Measurements from ENCODE around the gene OR6K6. TPM values are rescaled to one million over a fixed set of nuclear protein-coding genes. Genes with fewer than 3 reads are reported as not detected.

OR6K6 gene
- polyA plus RNA-seq, 1 of the 3 experiments (the other 2 are of a cell fraction) = not detected

Small RNA genes lying within 50 kb of the gene (small RNA-seq; reads per million reads assigned to genes)
- gene OR2AQ1P = 0 reads per million in 7 experiments

Other genes starting within 250 kb of the OR6K6 start
- not detected in 2 replicates for gene OR6Y1, start 200.3 kb upstream of the OR6K6 start, polyA plus RNA-seq (2012; rRNA removed)
- gene OR6P1, start 184.1 kb upstream of the OR6K6 start, polyA plus RNA-seq (2012; rRNA removed) = not detected in 2 replicates
- not detected in 2 replicates for gene OR10X1, start 174.8 kb upstream of the OR6K6 start, polyA plus RNA-seq (2012; rRNA removed)
- gene OR10Z1, start 149.5 kb upstream of the OR6K6 start, polyA plus RNA-seq (2012; rRNA removed) = not detected in 2 replicates
- gene SPTA1, start 68.0 kb upstream of the OR6K6 start, polyA plus RNA-seq (2012; rRNA removed) = not detected in 2 replicates
- gene OR6K2, start 54.1 kb upstream of the OR6K6 start, polyA plus RNA-seq (2012; rRNA removed) = not detected in 2 replicates
- gene OR6K3, start 34.0 kb upstream of the OR6K6 start, polyA plus RNA-seq (2012; rRNA removed) = not detected in 2 replicates
- gene OR6N1, start 17.5 kb downstream of the OR6K6 start, polyA plus RNA-seq (2012; rRNA removed) = not detected in 2 replicates
- not detected in 2 replicates for gene OR6N2, start 26.5 kb downstream of the OR6K6 start, polyA plus RNA-seq (2012; rRNA removed)
- gene MNDA, start 76.6 kb downstream of the OR6K6 start, polyA plus RNA-seq (2012; rRNA removed) = not detected in 2 replicates
- not detected in 2 replicates for gene PYHIN1, start 176.8 kb downstream of the OR6K6 start, polyA plus RNA-seq (2012; rRNA removed)

Data from SK-N-SH (cell line).